Panc1 (cell line): ENCODE measurements around the gene UBASH3B.

Source experiments
- POLR2AphosphoS5 ChIP-seq: IDR thresholded peaks from 2 replicates; pipeline ENCODE4 v1.6.1; 2012; ENCODE audit warnings: mild to moderate bottlenecking, low read depth, low read length, moderate library complexity
- TF ChIP-seq, protein P1 (sequence below): fragments of 450-650 bp; IDR thresholded peaks from 2 replicates; pipeline ENCODE4 v1.5.1; 2017; ENCODE audit warnings: mild to moderate bottlenecking
- TF ChIP-seq, protein P2 (sequence below), 2 experiments: IDR thresholded peaks; 2 replicates each; pipeline ENCODE4 v1.6.1; 2011 to 2012; ENCODE audit warnings: low read depth in 2 of 2, control low read depth in 1 of 2, low read length in 1 of 2, mild to moderate bottlenecking in 1 of 2, moderate library complexity in 1 of 2; ENCODE audit not compliant: insufficient read depth in 1 of 2

DNA sequence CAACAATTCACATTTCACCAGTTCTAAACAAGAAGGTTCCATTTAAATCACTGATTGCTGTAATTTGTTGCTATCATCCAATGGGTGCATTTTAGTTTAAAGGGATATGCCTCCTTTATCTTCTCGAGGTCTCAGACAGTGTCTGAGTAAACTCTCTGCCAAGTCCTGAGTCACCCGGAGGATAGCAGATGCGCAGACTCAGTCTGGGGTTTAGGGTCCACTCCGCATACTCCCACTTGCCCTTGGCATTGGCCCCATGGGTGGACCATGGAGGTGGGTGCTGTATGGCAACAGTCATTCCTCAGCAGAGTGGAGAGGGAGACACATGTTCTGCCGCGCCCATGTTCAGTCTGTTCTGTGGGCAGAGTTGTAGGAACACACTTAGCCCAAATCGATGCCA, 117.4 kb downstream of the UBASH3B start:
- TF ChIP-seq, protein P1, sequence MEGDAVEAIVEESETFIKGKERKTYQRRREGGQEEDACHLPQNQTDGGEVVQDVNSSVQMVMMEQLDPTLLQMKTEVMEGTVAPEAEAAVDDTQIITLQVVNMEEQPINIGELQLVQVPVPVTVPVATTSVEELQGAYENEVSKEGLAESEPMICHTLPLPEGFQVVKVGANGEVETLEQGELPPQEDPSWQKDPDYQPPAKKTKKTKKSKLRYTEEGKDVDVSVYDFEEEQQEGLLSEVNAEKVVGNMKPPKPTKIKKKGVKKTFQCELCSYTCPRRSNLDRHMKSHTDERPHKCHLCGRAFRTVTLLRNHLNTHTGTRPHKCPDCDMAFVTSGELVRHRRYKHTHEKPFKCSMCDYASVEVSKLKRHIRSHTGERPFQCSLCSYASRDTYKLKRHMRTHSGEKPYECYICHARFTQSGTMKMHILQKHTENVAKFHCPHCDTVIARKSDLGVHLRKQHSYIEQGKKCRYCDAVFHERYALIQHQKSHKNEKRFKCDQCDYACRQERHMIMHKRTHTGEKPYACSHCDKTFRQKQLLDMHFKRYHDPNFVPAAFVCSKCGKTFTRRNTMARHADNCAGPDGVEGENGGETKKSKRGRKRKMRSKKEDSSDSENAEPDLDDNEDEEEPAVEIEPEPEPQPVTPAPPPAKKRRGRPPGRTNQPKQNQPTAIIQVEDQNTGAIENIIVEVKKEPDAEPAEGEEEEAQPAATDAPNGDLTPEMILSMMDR: no peak
- no peak for TF ChIP-seq POLR2AphosphoS5
- TF ChIP-seq, protein P2, sequence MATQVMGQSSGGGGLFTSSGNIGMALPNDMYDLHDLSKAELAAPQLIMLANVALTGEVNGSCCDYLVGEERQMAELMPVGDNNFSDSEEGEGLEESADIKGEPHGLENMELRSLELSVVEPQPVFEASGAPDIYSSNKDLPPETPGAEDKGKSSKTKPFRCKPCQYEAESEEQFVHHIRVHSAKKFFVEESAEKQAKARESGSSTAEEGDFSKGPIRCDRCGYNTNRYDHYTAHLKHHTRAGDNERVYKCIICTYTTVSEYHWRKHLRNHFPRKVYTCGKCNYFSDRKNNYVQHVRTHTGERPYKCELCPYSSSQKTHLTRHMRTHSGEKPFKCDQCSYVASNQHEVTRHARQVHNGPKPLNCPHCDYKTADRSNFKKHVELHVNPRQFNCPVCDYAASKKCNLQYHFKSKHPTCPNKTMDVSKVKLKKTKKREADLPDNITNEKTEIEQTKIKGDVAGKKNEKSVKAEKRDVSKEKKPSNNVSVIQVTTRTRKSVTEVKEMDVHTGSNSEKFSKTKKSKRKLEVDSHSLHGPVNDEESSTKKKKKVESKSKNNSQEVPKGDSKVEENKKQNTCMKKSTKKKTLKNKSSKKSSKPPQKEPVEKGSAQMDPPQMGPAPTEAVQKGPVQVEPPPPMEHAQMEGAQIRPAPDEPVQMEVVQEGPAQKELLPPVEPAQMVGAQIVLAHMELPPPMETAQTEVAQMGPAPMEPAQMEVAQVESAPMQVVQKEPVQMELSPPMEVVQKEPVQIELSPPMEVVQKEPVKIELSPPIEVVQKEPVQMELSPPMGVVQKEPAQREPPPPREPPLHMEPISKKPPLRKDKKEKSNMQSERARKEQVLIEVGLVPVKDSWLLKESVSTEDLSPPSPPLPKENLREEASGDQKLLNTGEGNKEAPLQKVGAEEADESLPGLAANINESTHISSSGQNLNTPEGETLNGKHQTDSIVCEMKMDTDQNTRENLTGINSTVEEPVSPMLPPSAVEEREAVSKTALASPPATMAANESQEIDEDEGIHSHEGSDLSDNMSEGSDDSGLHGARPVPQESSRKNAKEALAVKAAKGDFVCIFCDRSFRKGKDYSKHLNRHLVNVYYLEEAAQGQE (IDR thresholded peaks at IDR 0.05; ENCODE audit: insufficient read depth in 1 of 2, low read depth in 2 of 2, low read length in 1 of 2): no peak
